ENCODE results near the gene MTF2. TPM values are rescaled to one million over a fixed set of nuclear protein-coding genes. Genes with fewer than 3 reads are reported as not detected.

Gene MTF2
- total RNA-seq, 1 donor from 2014 or later, result 59.7 TPM

DNA sequence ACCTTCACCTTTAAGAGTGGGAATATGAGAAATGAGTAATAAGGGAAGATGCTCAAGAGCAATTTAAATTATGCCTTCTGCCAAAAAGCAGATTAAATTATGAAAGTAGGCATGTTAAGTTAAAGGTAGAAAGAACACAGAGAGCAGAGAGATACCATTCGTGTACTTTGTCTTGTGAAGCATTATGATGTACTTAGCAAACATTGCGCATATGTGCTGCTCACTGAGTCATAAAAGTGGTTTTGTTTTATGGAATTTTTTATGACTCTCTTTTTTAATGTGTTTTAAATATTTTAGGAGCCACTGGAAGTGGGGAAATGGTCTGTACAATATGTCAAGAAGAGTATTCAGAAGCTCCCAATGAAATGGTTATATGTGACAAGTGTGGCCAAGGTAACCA, 35.3 kb downstream of the MTF2 start:
- Mint-ChIP-seq H3K36me3 (ENCODE audit: low read depth) (peaks cover 70% of the 10 kb centered on the region), H3K4me3 (no peak overlapping the region), H3K27me3 (no peaks in the 10 kb centered on the region), H3K9me3 (no peaks in the 10 kb centered on the region), H3K27ac (no peak overlapping the region), H3K4me1 (peaks cover 22% of the 10 kb centered on the region)
- ATAC-seq (ENCODE audit: low read depth) (no peak), DNase-seq (no peak)
- TF ChIP-seq CTCF (IDR thresholded peaks at IDR 0.05), result no peak
- CTCF ChIA-PET, result no interaction called here
- POLR2A ChIA-PET, result no interaction called here
- intact Hi-C loops (cut with micrococcal nuclease), result no loop called here

DNA sequence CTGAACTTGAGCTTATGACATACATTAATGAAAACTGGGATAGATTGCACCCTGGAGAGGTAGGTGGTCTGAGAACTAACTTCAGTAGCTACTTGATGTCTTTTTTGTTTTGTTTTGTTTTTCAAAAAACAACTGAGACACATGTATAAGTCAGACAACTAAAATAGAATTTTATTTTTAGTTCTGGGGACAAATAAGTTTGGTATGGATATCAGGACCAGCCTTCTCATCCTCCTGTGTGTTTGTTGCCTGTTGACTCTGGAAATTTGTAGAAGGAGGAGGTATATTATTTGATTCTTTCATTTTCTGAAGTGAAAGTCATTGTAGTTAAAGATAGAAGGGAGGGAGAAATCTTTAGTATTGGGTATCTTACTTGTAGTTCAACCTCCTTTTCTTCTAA, 41.5 kb downstream of the MTF2 start:
- no peak for ATAC-seq (ENCODE audit: low read depth)
- no peak for TF ChIP-seq CTCF (IDR thresholded peaks at IDR 0.05)
- H3K4me1 Mint-ChIP-seq, result no peaks in the 10 kb centered on the region
- no peak overlapping the region for H3K27ac Mint-ChIP-seq
- H3K27me3 Mint-ChIP-seq, result no peaks in the 10 kb centered on the region
- intact Hi-C loops (cut with micrococcal nuclease), result loop anchor here (5.0 kb wide), 1 partner anchor 98 kb away; no protein-coding TSS in a partner anchor
- POLR2A ChIA-PET, result no interaction called here
- DNase-seq, result no peak
- H3K9me3 Mint-ChIP-seq, result no peaks in the 10 kb centered on the region
- H3K36me3 Mint-ChIP-seq (ENCODE audit: low read depth), result peaks cover 72% of the 10 kb centered on the region
- H3K4me3 Mint-ChIP-seq, result no peak overlapping the region
- CTCF ChIA-PET, result no interaction called here

DNA sequence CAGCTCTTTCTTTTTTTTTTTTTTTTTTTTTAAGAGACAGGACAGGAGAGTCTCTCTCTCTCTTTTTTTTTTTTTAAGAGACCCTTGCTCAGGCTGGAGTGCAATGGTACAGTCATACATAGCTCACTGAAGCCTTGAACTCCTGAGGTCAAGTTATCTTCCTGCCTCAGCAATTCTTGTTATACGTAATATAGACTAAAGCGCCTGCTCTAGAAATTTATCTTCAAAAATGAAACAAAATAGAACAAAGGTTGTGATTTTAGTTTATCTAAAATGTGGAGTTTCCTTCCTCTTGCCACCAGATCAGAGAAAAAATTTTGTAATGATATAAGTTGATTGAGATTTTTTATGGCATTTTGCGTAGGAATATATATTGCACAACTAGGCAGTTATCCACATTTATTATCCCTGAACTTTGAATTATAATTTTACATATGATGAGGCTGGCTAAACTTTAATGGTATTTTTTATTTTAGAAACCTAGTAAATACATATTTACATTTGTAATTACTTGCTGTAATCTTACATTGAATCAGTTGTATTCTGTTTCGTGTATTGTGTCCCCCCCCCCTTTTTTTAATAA, 44.2 kb downstream of the MTF2 start:
- no peak for DNase-seq
- POLR2A ChIA-PET, result interaction anchor here (0.6 kb wide), 1 partner anchor 129 kb away, joined by 12 read pairs; no protein-coding TSS in a partner anchor
- Mint-ChIP-seq H3K4me3 (no peak overlapping the region), H3K4me1 (no peaks in the 10 kb centered on the region), H3K27ac (no peak overlapping the region), H3K27me3 (no peaks in the 10 kb centered on the region), H3K36me3 (ENCODE audit: low read depth) (peaks cover 65% of the 10 kb centered on the region), H3K9me3 (no peaks in the 10 kb centered on the region)
- no peak for ATAC-seq (ENCODE audit: low read depth)
- intact Hi-C loops (cut with micrococcal nuclease), result loop anchor here (5.0 kb wide), 1 partner anchor 101 kb away; no protein-coding TSS in a partner anchor
- TF ChIP-seq CTCF (IDR thresholded peaks at IDR 0.05), result no peak
- CTCF ChIA-PET, result no interaction called here

GRCh38 chr1:93124556-93125355, 45.7 kb downstream of the MTF2 start:
- Mint-ChIP-seq H3K4me3 (no peak overlapping the region), H3K9me3 (no peaks in the 10 kb centered on the region), H3K27ac (no peak overlapping the region), H3K4me1 (no peaks in the 10 kb centered on the region), H3K36me3 (ENCODE audit: low read depth) (peaks cover 61% of the 10 kb centered on the region), H3K27me3 (no peaks in the 10 kb centered on the region)
- intact Hi-C loops (cut with micrococcal nuclease), result loop anchor here (5.0 kb wide), 2 partner anchors 43 to 102 kb away; no protein-coding TSS in a partner anchor
- ATAC-seq (ENCODE audit: low read depth) (no peak), DNase-seq (no peak)
- ChIA-PET POLR2A (no interaction called here), CTCF (interaction anchor here (1.3 kb wide), 1 partner anchor 44 kb away, joined by 3 read pairs; no protein-coding TSS in a partner anchor)
- no peak for TF ChIP-seq CTCF (IDR thresholded peaks at IDR 0.05)

DNA sequence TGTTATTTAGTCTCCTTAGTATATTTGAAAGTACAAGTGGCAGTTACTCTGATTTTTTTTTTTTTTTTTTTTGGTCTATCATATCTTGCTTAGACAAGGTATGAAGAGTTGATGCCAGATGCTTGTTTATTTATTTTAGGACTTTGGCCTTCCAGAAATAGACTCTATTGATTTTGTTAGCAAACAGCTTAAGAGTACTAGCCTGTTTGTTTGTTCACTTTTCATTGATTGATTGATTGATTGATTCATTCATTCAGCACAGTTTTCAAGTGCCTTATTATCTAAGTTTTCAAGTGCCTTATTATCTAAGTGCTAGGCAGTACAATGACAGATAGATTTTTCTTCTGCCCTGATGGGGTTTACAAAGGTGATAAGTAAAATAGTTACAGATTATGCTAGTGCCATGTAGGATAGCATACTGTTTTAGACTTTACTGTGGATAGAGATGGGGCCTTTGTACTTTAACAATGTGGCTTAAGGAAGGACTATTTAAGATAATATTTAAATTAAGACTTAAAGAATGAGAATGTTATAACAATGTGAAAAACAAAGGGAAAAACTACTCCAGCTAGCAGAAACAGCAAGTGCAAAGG, 50.5 kb downstream of the MTF2 start:
- Mint-ChIP-seq H3K36me3 (ENCODE audit: low read depth) (peaks cover 42% of the 10 kb centered on the region), H3K27me3 (no peaks in the 10 kb centered on the region), H3K27ac (no peak overlapping the region), H3K4me1 (no peaks in the 10 kb centered on the region), H3K4me3 (no peak overlapping the region), H3K9me3 (no peaks in the 10 kb centered on the region)
- intact Hi-C loops (cut with micrococcal nuclease), result loop anchor here (5.0 kb wide), 1 partner anchor 38 kb away; no protein-coding TSS in a partner anchor
- ATAC-seq (ENCODE audit: low read depth) (no peak), DNase-seq (no peak)
- POLR2A ChIA-PET, result interaction anchor here (0.7 kb wide), 1 partner anchor 116 kb away, joined by 4 read pairs; no protein-coding TSS in a partner anchor
- no peak for TF ChIP-seq CTCF (IDR thresholded peaks at IDR 0.05)
- CTCF ChIA-PET, result no interaction called here
